Measurements from ENCODE around the gene OPN4.

Gene OPN4

GRCh38 chr10:86678999-86679792 is 24.8 kb downstream of the OPN4 start:
- POLR2A ChIA-PET = no interaction called here
- no peak for DNase-seq (ENCODE audit: low read depth, low spot score)

GRCh38 chr10:86681047-86681446 is 26.7 kb downstream of the OPN4 start:
- no peak overlapping the region for H3K4me3 ChIP-seq (ENCODE audit: low read depth, low read length)
- ChIA-PET POLR2A (no interaction called here), CTCF (interaction anchor here (0.8 to 1.4 kb wide), 3 partner anchors 10 to 219 kb away, joined by 3 to 4 read pairs (median 3); no protein-coding TSS in a partner anchor)
- no peak for DNase-seq (ENCODE audit: low read depth, low spot score)
- TF ChIP-seq CTCF (IDR thresholded peaks at IDR 0.05; ENCODE audit: insufficient read depth, low read length, missing control alignments) = no peak

More at GRCh38 chr10:86678999-86679792, 24.8 kb downstream of the OPN4 start:
- TF ChIP-seq CTCF (IDR thresholded peaks at IDR 0.05; ENCODE audit: insufficient read depth, low read length, missing control alignments) = no peak
- no peak overlapping the region for H3K4me3 ChIP-seq (ENCODE audit: low read depth, low read length)
- CTCF ChIA-PET = interaction anchor here (0.9 to 1.7 kb wide), 2 partner anchors 8 to 13 kb away, joined by 4 to 5 read pairs; no protein-coding TSS in a partner anchor

GRCh38 chr10:86681722-86682386 is 27.5 kb downstream of the OPN4 start:
- CTCF ChIA-PET = interaction anchor here (1.3 to 9.6 kb wide), 7 partner anchors 12 to 285 kb away, joined by 3 to 86 read pairs (median 3); partner anchors contain the start of gene LDB3
- POLR2A ChIA-PET = no interaction called here
- no peak for TF ChIP-seq CTCF (IDR thresholded peaks at IDR 0.05; ENCODE audit: insufficient read depth, low read length, missing control alignments)
- no peak overlapping the region for H3K4me3 ChIP-seq (ENCODE audit: low read depth, low read length)
- DNase-seq (ENCODE audit: low read depth, low spot score) = no peak

GRCh38 chr10:86682675-86683074 is 28.3 kb downstream of the OPN4 start:
- ChIA-PET POLR2A (no interaction called here), CTCF (interaction anchor here (0.9 to 9.6 kb wide), 10 partner anchors 11 to 284 kb away, joined by 3 to 86 read pairs (median 3); partner anchors contain the start of gene LDB3)
- H3K4me3 ChIP-seq (ENCODE audit: low read depth, low read length) = no peak overlapping the region
- DNase-seq (ENCODE audit: low read depth, low spot score) = no peak
- TF ChIP-seq CTCF (IDR thresholded peaks at IDR 0.05; ENCODE audit: insufficient read depth, low read length, missing control alignments) = no peak

GRCh38 chr10:86684331-86685097 is 30.2 kb downstream of the OPN4 start:
- DNase-seq (ENCODE audit: low read depth, low spot score) = no peak
- peak; percentile 79 for TF ChIP-seq CTCF (IDR thresholded peaks at IDR 0.05; ENCODE audit: insufficient read depth, low read length, missing control alignments)
- H3K4me3 ChIP-seq (ENCODE audit: low read depth, low read length) = no peak overlapping the region
- CTCF ChIA-PET = interaction anchor here (0.6 to 9.6 kb wide), 17 partner anchors 9 to 284 kb away, joined by 3 to 86 read pairs (median 5); partner anchors contain the start of gene LDB3
- POLR2A ChIA-PET = no interaction called here
